ENCODE measurements around the gene MACROD2.

The MACROD2 gene

DNA sequence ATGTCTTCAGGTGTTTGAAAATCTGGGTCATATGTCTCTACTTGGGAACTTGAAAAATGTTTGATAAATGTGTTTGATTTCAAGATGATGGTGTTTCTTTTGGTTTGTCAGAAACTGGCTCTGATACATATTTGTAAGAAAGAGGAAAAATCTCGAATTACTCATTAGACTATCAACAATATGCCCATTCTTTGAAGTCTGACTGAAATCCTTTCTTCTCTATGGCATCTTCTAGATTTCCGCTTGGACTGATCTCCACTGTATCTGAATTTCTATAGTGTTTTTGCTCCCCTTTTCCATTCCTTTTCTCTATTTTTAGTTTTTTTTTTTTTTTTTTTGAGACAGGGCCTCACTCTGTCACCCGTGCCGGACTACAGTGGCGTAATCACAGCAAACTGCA, 1481.5 kb downstream of the MACROD2 start:
- DNase-seq (ENCODE audit: insufficient read length, low spot score) (no peak), FAIRE-seq (no peak)
- TF ChIP-seq SPI1 (IDR thresholded peaks at IDR 0.05; ENCODE audit: low read depth, low read length) (no peak), POLR2A (IDR thresholded peaks at IDR 0.05; ENCODE audit: low read depth, low read length) (no peak), POU2F2 (IDR thresholded peaks at IDR 0.05; ENCODE audit: low read depth, low read length) (no peak), TAF1 (IDR thresholded peaks at IDR 0.05; ENCODE audit: low read depth, low read length) (no peak), POLR2AphosphoS5 (IDR thresholded peaks at IDR 0.05; ENCODE audit: low read depth, low read length) (no peak), PAX5 (IDR thresholded peaks at IDR 0.05; ENCODE audit: insufficient read depth, low read length, severe bottlenecking) (no peak)

DNA sequence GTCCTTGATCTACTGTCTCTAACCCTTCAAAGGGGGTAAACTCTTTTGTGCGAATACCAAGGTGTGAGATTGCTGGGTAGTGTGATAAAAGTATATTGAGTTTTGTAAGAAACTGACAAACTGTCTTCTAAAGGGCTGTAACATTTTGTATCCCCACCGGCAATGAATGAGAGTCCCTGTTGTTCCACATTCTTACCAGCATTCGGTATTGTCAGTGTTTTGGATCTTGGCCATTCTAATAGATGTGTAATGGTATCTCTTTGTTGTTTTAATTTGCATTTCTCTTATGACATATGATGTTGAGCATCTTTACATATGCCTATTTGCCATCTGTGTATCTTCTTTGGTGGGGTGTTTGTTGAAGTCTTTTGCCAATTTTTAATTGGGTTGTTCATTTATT, 1487.2 kb downstream of the MACROD2 start:
- DNase-seq (ENCODE audit: insufficient read length, low spot score) (no peak), FAIRE-seq (no peak)
- TF ChIP-seq SPI1 (IDR thresholded peaks at IDR 0.05; ENCODE audit: low read depth, low read length) = no peak
- no peak for TF ChIP-seq PAX5 (IDR thresholded peaks at IDR 0.05; ENCODE audit: insufficient read depth, low read length, severe bottlenecking)

GRCh38 chr20:15485519-15485918, 1490.2 kb downstream of the MACROD2 start:
- no peak for FAIRE-seq
- TF ChIP-seq POLR2AphosphoS5 (IDR thresholded peaks at IDR 0.05; ENCODE audit: low read depth, low read length) (no peak), SPI1 (IDR thresholded peaks at IDR 0.05; ENCODE audit: low read depth, low read length) (no peak), POU2F2 (IDR thresholded peaks at IDR 0.05; ENCODE audit: low read depth, low read length) (no peak), TAF1 (IDR thresholded peaks at IDR 0.05; ENCODE audit: low read depth, low read length) (no peak), POLR2A (IDR thresholded peaks at IDR 0.05; ENCODE audit: low read depth, low read length) (no peak), PAX5 (IDR thresholded peaks at IDR 0.05; ENCODE audit: insufficient read depth, low read length, severe bottlenecking) (no peak)
- no peak for DNase-seq (ENCODE audit: insufficient read length, low spot score)

DNA sequence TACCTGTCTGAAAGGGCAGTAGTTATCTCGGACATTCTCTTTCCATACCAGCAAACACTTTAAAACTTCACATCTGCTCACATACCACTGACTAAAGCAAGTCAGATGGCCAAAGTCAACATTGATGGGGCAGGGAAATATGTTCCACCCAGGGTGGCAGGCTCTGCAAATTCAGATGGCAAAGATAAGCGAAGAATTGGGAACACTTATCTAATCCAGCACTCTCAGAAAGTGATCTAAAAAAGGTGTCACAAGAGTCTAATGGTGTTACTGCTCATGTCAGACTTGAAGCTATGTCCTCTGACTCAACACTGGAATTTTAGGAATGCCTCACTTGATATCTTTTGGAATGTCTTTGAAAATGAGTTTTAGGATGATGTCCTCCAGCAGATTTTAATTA, 1491.7 kb downstream of the MACROD2 start:
- DNase-seq (ENCODE audit: insufficient read length, low spot score) = no peak
- no peak for TF ChIP-seq SPI1 (IDR thresholded peaks at IDR 0.05; ENCODE audit: low read depth, low read length)
- no peak for TF ChIP-seq POLR2AphosphoS5 (IDR thresholded peaks at IDR 0.05; ENCODE audit: low read depth, low read length)
- no peak for TF ChIP-seq TAF1 (IDR thresholded peaks at IDR 0.05; ENCODE audit: low read depth, low read length)
- no peak for TF ChIP-seq POLR2A (IDR thresholded peaks at IDR 0.05; ENCODE audit: low read depth, low read length)
- no peak for TF ChIP-seq POU2F2 (IDR thresholded peaks at IDR 0.05; ENCODE audit: low read depth, low read length)
- no peak for TF ChIP-seq PAX5 (IDR thresholded peaks at IDR 0.05; ENCODE audit: insufficient read depth, low read length, severe bottlenecking)
- no peak for FAIRE-seq

DNA sequence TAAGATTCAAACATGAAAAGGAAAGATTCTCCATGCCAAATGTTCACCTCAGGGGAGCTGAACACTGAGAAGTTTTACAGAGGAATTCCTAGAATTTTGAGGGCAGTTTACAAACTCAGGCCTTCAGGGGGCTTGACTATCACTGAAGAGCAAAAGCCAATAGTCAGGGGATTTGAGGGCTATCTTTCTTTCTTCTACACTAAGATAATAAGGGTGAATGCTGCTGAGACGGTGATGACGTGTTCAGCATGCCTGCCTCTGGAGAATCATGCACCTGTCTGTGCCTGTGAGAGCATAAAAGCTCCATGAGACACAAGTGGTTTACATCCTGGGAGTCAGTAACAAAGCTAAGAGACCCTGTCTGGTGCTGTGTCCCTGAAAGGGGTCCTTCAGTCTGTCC, 1492.4 kb downstream of the MACROD2 start:
- DNase-seq (ENCODE audit: insufficient read length, low spot score) = no peak
- no peak for FAIRE-seq
- TF ChIP-seq PAX5 (IDR thresholded peaks at IDR 0.05; ENCODE audit: insufficient read depth, low read length, severe bottlenecking) (no peak), SPI1 (IDR thresholded peaks at IDR 0.05; ENCODE audit: low read depth, low read length) (no peak), TAF1 (IDR thresholded peaks at IDR 0.05; ENCODE audit: low read depth, low read length) (no peak), POU2F2 (IDR thresholded peaks at IDR 0.05; ENCODE audit: low read depth, low read length) (no peak), POLR2A (IDR thresholded peaks at IDR 0.05; ENCODE audit: low read depth, low read length) (no peak), POLR2AphosphoS5 (IDR thresholded peaks at IDR 0.05; ENCODE audit: low read depth, low read length) (no peak)

- no peak for FAIRE-seq
- TF ChIP-seq TAF1 (IDR thresholded peaks at IDR 0.05; ENCODE audit: low read depth, low read length) = no peak
- TF ChIP-seq POLR2AphosphoS5 (IDR thresholded peaks at IDR 0.05; ENCODE audit: low read depth, low read length) = no peak
- no peak for TF ChIP-seq POU2F2 (IDR thresholded peaks at IDR 0.05; ENCODE audit: low read depth, low read length)
- TF ChIP-seq SPI1 (IDR thresholded peaks at IDR 0.05; ENCODE audit: low read depth, low read length) = no peak
- TF ChIP-seq PAX5 (IDR thresholded peaks at IDR 0.05; ENCODE audit: insufficient read depth, low read length, severe bottlenecking) = no peak
- no peak for TF ChIP-seq POLR2A (IDR thresholded peaks at IDR 0.05; ENCODE audit: low read depth, low read length)
- no peak for DNase-seq (ENCODE audit: insufficient read length, low spot score)
Observed at GRCh38 chr20:15491575-15491974, 1496.3 kb downstream of the MACROD2 start.

DNA sequence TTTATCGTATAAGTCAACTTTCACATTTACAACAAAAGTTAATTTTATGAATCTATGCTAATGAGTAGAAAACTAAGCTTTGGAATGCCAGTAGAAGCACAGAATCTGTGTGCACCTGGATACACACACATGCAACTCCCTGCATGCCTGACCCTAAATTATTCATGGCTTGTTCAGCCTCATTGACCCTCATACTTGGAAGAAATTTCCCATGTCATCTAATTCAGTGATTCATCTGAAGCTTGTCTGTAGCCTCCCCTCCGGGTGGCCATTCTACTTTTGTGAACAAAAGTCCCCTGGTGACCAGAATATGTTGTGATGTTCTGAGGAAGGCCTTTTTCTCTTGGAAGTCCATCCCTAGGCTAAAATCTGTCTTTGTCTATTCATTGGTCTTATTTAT, 1499.5 kb downstream of the MACROD2 start:
- DNase-seq (ENCODE audit: insufficient read length, low spot score) = no peak
- TF ChIP-seq TAF1 (IDR thresholded peaks at IDR 0.05; ENCODE audit: low read depth, low read length) (no peak), POLR2AphosphoS5 (IDR thresholded peaks at IDR 0.05; ENCODE audit: low read depth, low read length) (no peak), SPI1 (IDR thresholded peaks at IDR 0.05; ENCODE audit: low read depth, low read length) (no peak), POU2F2 (IDR thresholded peaks at IDR 0.05; ENCODE audit: low read depth, low read length) (no peak), PAX5 (IDR thresholded peaks at IDR 0.05; ENCODE audit: insufficient read depth, low read length, severe bottlenecking) (no peak), POLR2A (IDR thresholded peaks at IDR 0.05; ENCODE audit: low read depth, low read length) (no peak)
- FAIRE-seq = no peak

DNA sequence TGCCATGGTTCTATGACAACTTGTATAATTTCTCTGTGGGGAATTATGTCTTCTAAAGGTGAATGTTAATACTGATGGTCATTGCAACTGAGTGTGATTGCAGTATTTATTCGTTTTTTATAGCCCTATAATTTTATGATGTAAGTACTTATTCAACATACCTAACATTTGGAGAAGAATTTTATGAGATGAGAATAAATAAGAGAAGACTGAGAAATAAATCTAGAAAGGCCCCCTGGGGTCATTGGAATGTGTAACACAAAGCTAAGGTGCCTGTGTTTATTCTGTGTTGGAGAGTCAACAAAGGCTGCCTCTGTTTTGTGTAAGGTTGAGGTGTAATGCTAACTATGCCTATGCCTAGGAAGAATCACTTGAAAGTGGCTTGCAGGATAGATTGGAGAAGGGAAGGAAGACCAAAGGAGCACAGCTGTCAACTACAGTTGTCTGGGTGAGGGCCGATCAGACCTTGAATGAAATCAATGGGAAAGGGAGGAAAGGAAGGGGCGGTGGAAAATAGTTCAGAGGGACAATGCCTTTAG, 1501.3 kb downstream of the MACROD2 start:
- no peak for DNase-seq (ENCODE audit: insufficient read length, low spot score)
- no peak for FAIRE-seq
- TF ChIP-seq TAF1 (IDR thresholded peaks at IDR 0.05; ENCODE audit: low read depth, low read length) (no peak), POLR2A (IDR thresholded peaks at IDR 0.05; ENCODE audit: low read depth, low read length) (no peak), PAX5 (IDR thresholded peaks at IDR 0.05; ENCODE audit: insufficient read depth, low read length, severe bottlenecking) (no peak), SPI1 (IDR thresholded peaks at IDR 0.05; ENCODE audit: low read depth, low read length) (no peak), POU2F2 (IDR thresholded peaks at IDR 0.05; ENCODE audit: low read depth, low read length) (no peak), POLR2AphosphoS5 (IDR thresholded peaks at IDR 0.05; ENCODE audit: low read depth, low read length) (no peak)

DNA sequence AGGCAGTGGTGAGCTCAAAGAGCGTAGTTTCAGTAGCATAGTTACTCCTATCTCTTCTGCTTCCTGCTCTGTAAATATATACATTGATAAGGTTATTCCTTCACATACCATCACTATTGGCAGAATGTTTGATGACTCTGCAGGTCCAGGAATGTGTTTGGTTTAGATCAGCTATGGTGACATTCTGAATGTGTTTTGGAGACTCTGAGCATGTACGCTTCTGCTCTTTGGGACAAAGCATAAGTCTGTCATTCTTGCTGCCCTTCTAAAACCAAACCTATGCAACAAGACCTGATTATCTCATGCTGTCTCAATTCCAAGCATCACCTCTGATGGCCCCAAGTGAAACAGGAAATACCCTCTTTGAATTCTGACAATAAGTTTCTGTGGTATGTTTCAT, 1503.6 kb downstream of the MACROD2 start:
- DNase-seq (ENCODE audit: insufficient read length, low spot score) (no peak), FAIRE-seq (no peak)
- no peak for TF ChIP-seq SPI1 (IDR thresholded peaks at IDR 0.05; ENCODE audit: low read depth, low read length)
- no peak for TF ChIP-seq PAX5 (IDR thresholded peaks at IDR 0.05; ENCODE audit: insufficient read depth, low read length, severe bottlenecking)
- no peak for TF ChIP-seq POLR2AphosphoS5 (IDR thresholded peaks at IDR 0.05; ENCODE audit: low read depth, low read length)
- TF ChIP-seq TAF1 (IDR thresholded peaks at IDR 0.05; ENCODE audit: low read depth, low read length) = no peak
- TF ChIP-seq POU2F2 (IDR thresholded peaks at IDR 0.05; ENCODE audit: low read depth, low read length) = no peak
- no peak for TF ChIP-seq POLR2A (IDR thresholded peaks at IDR 0.05; ENCODE audit: low read depth, low read length)

DNA sequence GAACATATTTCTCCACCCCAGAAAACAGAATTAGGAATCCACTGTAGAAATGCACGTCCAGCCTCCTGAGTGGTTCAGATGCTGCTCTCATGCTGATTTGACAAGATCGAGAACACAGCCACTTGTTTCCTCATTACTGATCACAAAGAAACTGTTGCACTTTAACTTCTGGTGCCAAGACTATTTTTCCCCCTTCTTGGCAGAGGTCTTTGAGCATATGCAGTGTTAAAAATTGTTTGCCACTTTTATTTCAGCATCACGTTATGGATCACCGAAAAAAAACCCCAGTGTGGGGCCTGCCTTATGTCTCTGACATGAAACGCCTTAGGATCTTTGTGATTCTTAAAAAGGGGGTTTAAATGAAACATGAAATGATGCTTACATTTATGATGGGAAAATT, 1511.0 kb downstream of the MACROD2 start:
- TF ChIP-seq SPI1 (IDR thresholded peaks at IDR 0.05; ENCODE audit: low read depth, low read length) (no peak), POLR2AphosphoS5 (IDR thresholded peaks at IDR 0.05; ENCODE audit: low read depth, low read length) (no peak), POU2F2 (IDR thresholded peaks at IDR 0.05; ENCODE audit: low read depth, low read length) (no peak), POLR2A (IDR thresholded peaks at IDR 0.05; ENCODE audit: low read depth, low read length) (no peak), PAX5 (IDR thresholded peaks at IDR 0.05; ENCODE audit: insufficient read depth, low read length, severe bottlenecking) (no peak), TAF1 (IDR thresholded peaks at IDR 0.05; ENCODE audit: low read depth, low read length) (no peak)
- FAIRE-seq = no peak

More for the DNA sequence above, 1511.0 kb downstream of the MACROD2 start:
- no peak for DNase-seq (ENCODE audit: insufficient read length, low spot score)
